MM.1S (cell line): ENCODE data around the gene CCDC30.

Source experiments
- CTCF ChIP-seq: fragments of 300-600 bp; sonication (generic); IDR thresholded peaks from 2 replicates; pipeline ENCODE4 v1.5.1; 2016; ENCODE audit warnings: antibody characterized with exemption, low read length, mixed read lengths
- EZH2 ChIP-seq: fragments of 300-600 bp; sonication (generic); optimal IDR thresholded peaks from 2 replicates; pipeline ENCODE3; 2017; ENCODE audit warnings: low read depth, mild to moderate bottlenecking, antibody characterized with exemption, low read length, mixed read lengths
- EZH2phosphoT487 ChIP-seq: fragments of 300-600 bp; sonication (generic); IDR thresholded peaks from 2 replicates; pipeline ENCODE4 v1.6.1; 2018; ENCODE audit warnings: antibody characterized with exemption, low read length

GRCh38 chr1:42686418-42686817 is 223.3 kb downstream of the CCDC30 start:
- TF ChIP-seq CTCF (no peak), EZH2 (no peak), EZH2phosphoT487 (no peak)
